WTC11 (cell line): ENCODE data around the gene RGS11. TPM values are rescaled to one million over a fixed set of nuclear protein-coding genes. Genes with fewer than 3 reads are reported as not detected.
A peak's percentile ranks its signal among the peaks of the same experiment; 100 is the strongest.

ENCODE experiments used
- ATAC-seq: fragments of 200-7000 bp; cut with Tn5 transposase; 2 replicates; pipeline ENCODE4 v1.10.0; 2021; ENCODE audit warnings: mild to moderate bottlenecking, moderate library complexity
- CTCF ChIA-PET: fragments of 300-600 bp; sonication (Branson Sonifier 250); formaldehyde crosslinking; loops from one replicate; lab custom pipeline; 2021; ENCODE audit warnings: antibody characterized with exemption; lab: Charles Lee
- POLR2A ChIA-PET: fragments of 350-600 bp; sonication (Branson Sonifier 250); formaldehyde crosslinking; loops from one replicate; lab custom pipeline; 2021; ENCODE audit warnings: antibody characterized with exemption; lab: Charles Lee
- DNase-seq: peaks from one replicate; pipeline ENCODE4 v3.0.0; 2021; ENCODE audit warnings: low spot score
- H3K27ac Mint-ChIP-seq: 2 replicates; pipeline ENCODE4 v1.8.0; 2021; ENCODE audit warnings: mixed read lengths
- H3K27me3 Mint-ChIP-seq: 2 replicates; pipeline ENCODE4 v1.8.0; 2021; ENCODE audit warnings: low read depth, mild to moderate bottlenecking, moderate library complexity, mixed read lengths
- H3K36me3 Mint-ChIP-seq: 2 replicates; pipeline ENCODE4 v1.8.0; 2021; ENCODE audit warnings: mixed read lengths
- H3K4me1 Mint-ChIP-seq: 2 replicates; pipeline ENCODE4 v1.8.0; 2022; ENCODE audit warnings: mixed read lengths
- H3K4me3 Mint-ChIP-seq: 2 replicates; pipeline ENCODE4 v1.8.0; 2021; ENCODE audit warnings: mild to moderate bottlenecking, moderate library complexity, mixed read lengths
- H3K9me3 Mint-ChIP-seq: 2 replicates; pipeline ENCODE4 v1.8.0; 2021; ENCODE audit warnings: mixed read lengths
- AR ChIP-seq: fragments of 250-450 bp; sonication (Bioruptor Pico); IDR thresholded peaks from 2 replicates; pipeline ENCODE4 v1.9.0; 2021; ENCODE audit warnings: mild to moderate bottlenecking
- CREM ChIP-seq: sonication (generic); formaldehyde crosslinking; IDR thresholded peaks from 2 replicates; pipeline ENCODE4 v1.8.1; 2022; ENCODE audit warnings: mild to moderate bottlenecking, missing genetic modification reagents, moderate library complexity
- JUN ChIP-seq: sonication (generic); formaldehyde crosslinking; IDR thresholded peaks from 2 replicates; pipeline ENCODE4 v1.8.0; 2023; ENCODE audit warnings: mild to moderate bottlenecking, missing genetic modification reagents
- NFE2L1 ChIP-seq: sonication (generic); formaldehyde crosslinking; IDR thresholded peaks from 2 replicates; pipeline ENCODE4 v1.8.1; 2023; ENCODE audit warnings: missing genetic modification reagents
- NR1H2 ChIP-seq: sonication (generic); formaldehyde crosslinking; IDR thresholded peaks from 2 replicates; pipeline ENCODE4 v1.9.0; 2021; ENCODE audit warnings: mild to moderate bottlenecking, moderate library complexity, missing genetic modification reagents
- NR3C1 ChIP-seq: sonication (generic); formaldehyde crosslinking; conservative IDR thresholded peaks from 2 replicates; pipeline ENCODE4 v1.8.1; 2023; ENCODE audit warnings: low read depth, mild to moderate bottlenecking, missing genetic modification reagents
- PREB ChIP-seq: sonication (generic); formaldehyde crosslinking; IDR thresholded peaks from 2 replicates; pipeline ENCODE4 v1.8.1; 2022; ENCODE audit warnings: mild to moderate bottlenecking, missing genetic modification reagents, moderate library complexity, borderline replicate concordance
- SP1 ChIP-seq: sonication (generic); formaldehyde crosslinking; conservative IDR thresholded peaks from 2 replicates; pipeline ENCODE4 v1.8.1; 2022; ENCODE audit warnings: missing genetic modification reagents
- TP53 ChIP-seq: sonication (generic); formaldehyde crosslinking; IDR thresholded peaks from 2 replicates; pipeline ENCODE4 v1.8.1; 2023; ENCODE audit warnings: mild to moderate bottlenecking, missing genetic modification reagents
- USF1 ChIP-seq: sonication (generic); formaldehyde crosslinking; IDR thresholded peaks from 2 replicates; pipeline ENCODE4 v1.8.0; 2022; ENCODE audit warnings: mild to moderate bottlenecking, missing genetic modification reagents
- ZNF263 ChIP-seq: sonication (generic); formaldehyde crosslinking; IDR thresholded peaks from 2 replicates; pipeline ENCODE4 v1.8.1; 2022; ENCODE audit warnings: low read depth, mild to moderate bottlenecking, moderate library complexity, missing genetic modification reagents
- ZNF317 ChIP-seq: sonication (generic); formaldehyde crosslinking; IDR thresholded peaks from 2 replicates; pipeline ENCODE4 v1.8.1; 2023; ENCODE audit warnings: low read depth, mild to moderate bottlenecking, moderate library complexity, missing genetic modification reagents, borderline replicate concordance
- ZNF423 ChIP-seq: fragments of 250-450 bp; sonication (Bioruptor Pico); IDR thresholded peaks from 2 replicates; pipeline ENCODE4 v2.1.2; 2022; ENCODE audit warnings: mild to moderate bottlenecking, moderate library complexity
- ZNF532 ChIP-seq: fragments of 250-450 bp; sonication (Bioruptor Pico); IDR thresholded peaks from 2 replicates; pipeline ENCODE4 v1.9.0; 2021; ENCODE audit warnings: mild to moderate bottlenecking, borderline replicate concordance
- ZSCAN18 ChIP-seq: fragments of 250-450 bp; sonication (Bioruptor Pico); IDR thresholded peaks from 2 replicates; pipeline ENCODE4 v2.1.2; 2022; ENCODE audit warnings: mild to moderate bottlenecking, moderate library complexity
- total RNA-seq: library from RNA; stranded (reverse); gene quantifications from 3 replicates; pipeline ENCODE4 v1.2.3, GENCODE V29; 2021
- TF ChIP-seq, protein P1 (sequence below): sonication (generic); formaldehyde crosslinking; IDR thresholded peaks from 2 replicates; pipeline ENCODE4 v1.8.1; 2023; ENCODE audit warnings: mild to moderate bottlenecking, moderate library complexity, missing genetic modification reagents
- TF ChIP-seq, protein P2 (sequence below): sonication (generic); formaldehyde crosslinking; IDR thresholded peaks from 2 replicates; pipeline ENCODE4 v1.8.0; 2023; ENCODE audit warnings: missing genetic modification reagents, mild to moderate bottlenecking, borderline replicate concordance

The RGS11 gene
- total RNA-seq, 1 experiment from 2014 or later = 1.8 TPM

GRCh38 chr16:239948-240277 is 35.8 kb downstream of the RGS11 start (continued):
- no peak for TF ChIP-seq PREB (CRISPR knock-in tag)
- TF ChIP-seq ZSCAN18 (CRISPR knock-in tag) = no peak
- TF ChIP-seq TP53 = no peak

- H3K4me1 Mint-ChIP-seq = peaks cover 5% of the 10 kb centered on the region; the same call in 1 of the 2 replicates
- TF ChIP-seq ZNF263 (CRISPR knock-in tag) (peak; percentile 89), NR3C1 (no peak), USF1 (CRISPR knock-in tag) (peak; percentile 11; the same call in 1 of the 2 replicates), NFE2L1 (peak; percentile 49; the same call in 1 of the 2 replicates), AR (CRISPR knock-in tag) (no peak), JUN (CRISPR knock-in tag) (0 out of 2 replicates have a peak, but pooled peaks have one; percentile 51), CREM (CRISPR knock-in tag) (peak; percentile 86; the same call in 1 of the 2 replicates), ZNF532 (CRISPR knock-in tag) (no peak), SP1 (peak; percentile 99), NR1H2 (no peak), ZNF317 (CRISPR knock-in tag) (no peak), ZNF423 (CRISPR knock-in tag) (peak; percentile 48; the same call in 1 of the 2 replicates)
- TF ChIP-seq, protein P1, sequence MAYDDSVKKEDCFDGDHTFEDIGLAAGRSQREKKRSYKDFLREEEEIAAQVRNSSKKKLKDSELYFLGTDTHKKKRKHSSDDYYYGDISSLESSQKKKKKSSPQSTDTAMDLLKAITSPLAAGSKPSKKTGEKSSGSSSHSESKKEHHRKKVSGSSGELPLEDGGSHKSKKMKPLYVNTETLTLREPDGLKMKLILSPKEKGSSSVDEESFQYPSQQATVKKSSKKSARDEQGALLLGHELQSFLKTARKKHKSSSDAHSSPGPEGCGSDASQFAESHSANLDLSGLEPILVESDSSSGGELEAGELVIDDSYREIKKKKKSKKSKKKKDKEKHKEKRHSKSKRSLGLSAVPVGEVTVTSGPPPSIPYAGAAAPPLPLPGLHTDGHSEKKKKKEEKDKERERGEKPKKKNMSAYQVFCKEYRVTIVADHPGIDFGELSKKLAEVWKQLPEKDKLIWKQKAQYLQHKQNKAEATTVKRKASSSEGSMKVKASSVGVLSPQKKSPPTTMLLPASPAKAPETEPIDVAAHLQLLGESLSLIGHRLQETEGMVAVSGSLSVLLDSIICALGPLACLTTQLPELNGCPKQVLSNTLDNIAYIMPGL (CRISPR knock-in tag) = peak; percentile 54
- TF ChIP-seq, protein P2, sequence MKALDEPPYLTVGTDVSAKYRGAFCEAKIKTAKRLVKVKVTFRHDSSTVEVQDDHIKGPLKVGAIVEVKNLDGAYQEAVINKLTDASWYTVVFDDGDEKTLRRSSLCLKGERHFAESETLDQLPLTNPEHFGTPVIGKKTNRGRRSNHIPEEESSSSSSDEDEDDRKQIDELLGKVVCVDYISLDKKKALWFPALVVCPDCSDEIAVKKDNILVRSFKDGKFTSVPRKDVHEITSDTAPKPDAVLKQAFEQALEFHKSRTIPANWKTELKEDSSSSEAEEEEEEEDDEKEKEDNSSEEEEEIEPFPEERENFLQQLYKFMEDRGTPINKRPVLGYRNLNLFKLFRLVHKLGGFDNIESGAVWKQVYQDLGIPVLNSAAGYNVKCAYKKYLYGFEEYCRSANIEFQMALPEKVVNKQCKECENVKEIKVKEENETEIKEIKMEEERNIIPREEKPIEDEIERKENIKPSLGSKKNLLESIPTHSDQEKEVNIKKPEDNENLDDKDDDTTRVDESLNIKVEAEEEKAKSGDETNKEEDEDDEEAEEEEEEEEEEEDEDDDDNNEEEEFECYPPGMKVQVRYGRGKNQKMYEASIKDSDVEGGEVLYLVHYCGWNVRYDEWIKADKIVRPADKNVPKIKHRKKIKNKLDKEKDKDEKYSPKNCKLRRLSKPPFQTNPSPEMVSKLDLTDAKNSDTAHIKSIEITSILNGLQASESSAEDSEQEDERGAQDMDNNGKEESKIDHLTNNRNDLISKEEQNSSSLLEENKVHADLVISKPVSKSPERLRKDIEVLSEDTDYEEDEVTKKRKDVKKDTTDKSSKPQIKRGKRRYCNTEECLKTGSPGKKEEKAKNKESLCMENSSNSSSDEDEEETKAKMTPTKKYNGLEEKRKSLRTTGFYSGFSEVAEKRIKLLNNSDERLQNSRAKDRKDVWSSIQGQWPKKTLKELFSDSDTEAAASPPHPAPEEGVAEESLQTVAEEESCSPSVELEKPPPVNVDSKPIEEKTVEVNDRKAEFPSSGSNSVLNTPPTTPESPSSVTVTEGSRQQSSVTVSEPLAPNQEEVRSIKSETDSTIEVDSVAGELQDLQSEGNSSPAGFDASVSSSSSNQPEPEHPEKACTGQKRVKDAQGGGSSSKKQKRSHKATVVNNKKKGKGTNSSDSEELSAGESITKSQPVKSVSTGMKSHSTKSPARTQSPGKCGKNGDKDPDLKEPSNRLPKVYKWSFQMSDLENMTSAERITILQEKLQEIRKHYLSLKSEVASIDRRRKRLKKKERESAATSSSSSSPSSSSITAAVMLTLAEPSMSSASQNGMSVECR = 0 out of 2 replicates have a peak, but pooled peaks have one; percentile 20
These were observed 41.1 kb downstream of the RGS11 start, which contains the start of gene FAM234A for GRCh38 chr16:234468-235305. FAM234A (plus strand) TSS chr16:234821; CDS start chr16:254414, 19,593 bp downstream.

More at GRCh38 chr16:234468-235305, 41.1 kb downstream of the RGS11 start, which contains the start of gene FAM234A:
- 0 out of 2 replicates have a peak, but pooled peaks cover 3% of the 10 kb centered on the region for H3K27me3 Mint-ChIP-seq
- ATAC-seq (peak; percentile 73), DNase-seq (peak; percentile 95)
- ChIA-PET POLR2A (interaction anchor here (0.6 to 1.6 kb wide), 7 partner anchors 28 to 332 kb away, joined by 3 to 6 read pairs (median 4); partner anchors contain the start of genes NHLRC4, POLR3K and SNRNP25), CTCF (interaction anchor here (0.5 to 2.1 kb wide), 15 partner anchors 10 to 257 kb away, joined by 3 to 11 read pairs (median 3); no protein-coding TSS in a partner anchor)
- H3K27ac Mint-ChIP-seq = peak within 1 kb of the TSS; percentile 99
- H3K4me3 Mint-ChIP-seq = peak within 1 kb of the TSS; percentile 99
- peaks cover 6% of the 10 kb centered on the region for H3K36me3 Mint-ChIP-seq
- no peaks in the 10 kb centered on the region for H3K9me3 Mint-ChIP-seq
